GM18909 (cell line): ENCODE measurements around the gene PLIN4.
"Not testable (repeated sequence)": the region's sequence is repeated elsewhere in the genome, so short reads cannot be mapped to it uniquely, and the experiment has no call there.

Experiments
- ATAC-seq: cut with Tn5 transposase; IDR thresholded peaks from one replicate; pipeline ENCODE4 v1.9.1; 2021; ENCODE audit warnings: mild to moderate bottlenecking; ENCODE audit not compliant: unreplicated experiment, poor library complexity

Gene PLIN4, protein sequence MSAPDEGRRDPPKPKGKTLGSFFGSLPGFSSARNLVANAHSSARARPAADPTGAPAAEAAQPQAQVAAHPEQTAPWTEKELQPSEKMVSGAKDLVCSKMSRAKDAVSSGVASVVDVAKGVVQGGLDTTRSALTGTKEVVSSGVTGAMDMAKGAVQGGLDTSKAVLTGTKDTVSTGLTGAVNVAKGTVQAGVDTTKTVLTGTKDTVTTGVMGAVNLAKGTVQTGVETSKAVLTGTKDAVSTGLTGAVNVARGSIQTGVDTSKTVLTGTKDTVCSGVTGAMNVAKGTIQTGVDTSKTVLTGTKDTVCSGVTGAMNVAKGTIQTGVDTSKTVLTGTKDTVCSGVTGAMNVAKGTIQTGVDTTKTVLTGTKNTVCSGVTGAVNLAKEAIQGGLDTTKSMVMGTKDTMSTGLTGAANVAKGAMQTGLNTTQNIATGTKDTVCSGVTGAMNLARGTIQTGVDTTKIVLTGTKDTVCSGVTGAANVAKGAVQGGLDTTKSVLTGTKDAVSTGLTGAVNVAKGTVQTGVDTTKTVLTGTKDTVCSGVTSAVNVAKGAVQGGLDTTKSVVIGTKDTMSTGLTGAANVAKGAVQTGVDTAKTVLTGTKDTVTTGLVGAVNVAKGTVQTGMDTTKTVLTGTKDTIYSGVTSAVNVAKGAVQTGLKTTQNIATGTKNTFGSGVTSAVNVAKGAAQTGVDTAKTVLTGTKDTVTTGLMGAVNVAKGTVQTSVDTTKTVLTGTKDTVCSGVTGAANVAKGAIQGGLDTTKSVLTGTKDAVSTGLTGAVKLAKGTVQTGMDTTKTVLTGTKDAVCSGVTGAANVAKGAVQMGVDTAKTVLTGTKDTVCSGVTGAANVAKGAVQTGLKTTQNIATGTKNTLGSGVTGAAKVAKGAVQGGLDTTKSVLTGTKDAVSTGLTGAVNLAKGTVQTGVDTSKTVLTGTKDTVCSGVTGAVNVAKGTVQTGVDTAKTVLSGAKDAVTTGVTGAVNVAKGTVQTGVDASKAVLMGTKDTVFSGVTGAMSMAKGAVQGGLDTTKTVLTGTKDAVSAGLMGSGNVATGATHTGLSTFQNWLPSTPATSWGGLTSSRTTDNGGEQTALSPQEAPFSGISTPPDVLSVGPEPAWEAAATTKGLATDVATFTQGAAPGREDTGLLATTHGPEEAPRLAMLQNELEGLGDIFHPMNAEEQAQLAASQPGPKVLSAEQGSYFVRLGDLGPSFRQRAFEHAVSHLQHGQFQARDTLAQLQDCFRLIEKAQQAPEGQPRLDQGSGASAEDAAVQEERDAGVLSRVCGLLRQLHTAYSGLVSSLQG (N-terminal part only)

DNA sequence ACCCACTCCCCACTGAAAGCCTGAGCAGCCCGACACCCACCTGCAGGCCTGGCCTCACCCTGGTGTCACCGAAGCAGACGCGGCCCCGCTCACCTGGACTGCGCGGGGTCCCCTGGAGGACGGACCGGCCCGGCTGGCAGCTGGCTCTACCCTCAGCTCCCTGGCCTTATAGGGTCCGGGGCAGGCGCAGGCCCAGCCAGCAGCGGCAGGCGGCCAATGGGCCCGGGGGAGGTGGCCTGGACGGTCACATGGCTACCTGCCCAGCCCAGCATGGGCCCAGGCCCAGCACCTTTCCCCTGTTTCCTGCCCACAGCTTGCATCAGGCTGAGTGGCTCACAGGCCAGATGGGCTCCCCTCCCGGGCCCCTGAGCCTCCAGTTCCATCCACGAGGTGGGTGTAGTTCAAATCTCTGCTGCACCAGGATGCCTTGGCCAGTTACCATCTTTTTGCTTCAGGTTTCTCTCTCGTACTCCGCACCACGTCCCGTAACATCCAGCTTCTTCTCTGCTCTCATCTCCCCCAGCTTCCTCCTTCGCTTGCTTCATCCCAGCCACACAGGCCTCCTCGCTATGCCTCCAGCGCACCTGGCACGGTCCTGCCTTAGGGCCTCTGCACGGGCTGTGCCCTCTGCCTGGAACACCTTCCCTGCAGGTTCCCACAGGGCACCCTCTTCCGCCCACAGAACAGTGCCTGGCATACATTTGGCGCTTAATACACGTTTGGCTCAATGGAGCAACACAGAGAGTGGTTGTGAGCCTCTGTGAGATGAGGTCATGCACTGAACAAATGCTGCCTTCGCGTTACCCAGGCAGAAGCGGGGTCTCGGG lies at the start of gene PLIN4:
TSS of gene PLIN4 (minus strand) at position 142 of the 827 bp plus-strand sequence. CDS start 214 bp downstream, outside the sequence.
- no peak for ATAC-seq

DNA sequence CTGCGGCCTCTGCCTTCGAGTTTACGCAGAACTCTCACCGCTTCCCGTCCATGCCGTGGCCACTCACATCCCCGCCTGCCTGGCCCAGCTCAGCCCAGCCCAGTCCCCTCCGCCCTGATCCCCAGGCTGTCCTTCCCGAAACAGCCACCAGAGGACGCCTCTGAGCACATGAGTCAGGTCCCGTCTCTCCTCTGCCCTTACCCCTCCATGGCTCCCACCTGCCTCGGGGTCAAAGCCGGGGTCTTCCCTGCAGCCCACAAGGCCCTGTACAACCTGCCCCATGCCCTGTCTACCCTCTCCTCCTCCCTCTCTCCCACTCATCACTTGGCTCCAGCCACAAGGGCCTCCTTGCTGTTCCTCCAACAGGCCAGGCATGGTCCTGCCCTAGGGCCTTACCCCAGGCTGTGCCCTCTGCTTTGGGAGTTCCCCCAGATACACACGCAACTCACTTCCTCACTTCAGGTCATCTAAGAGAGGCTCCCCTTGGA lies 49.3 kb upstream of the PLIN4 start:
- no peak for ATAC-seq

DNA sequence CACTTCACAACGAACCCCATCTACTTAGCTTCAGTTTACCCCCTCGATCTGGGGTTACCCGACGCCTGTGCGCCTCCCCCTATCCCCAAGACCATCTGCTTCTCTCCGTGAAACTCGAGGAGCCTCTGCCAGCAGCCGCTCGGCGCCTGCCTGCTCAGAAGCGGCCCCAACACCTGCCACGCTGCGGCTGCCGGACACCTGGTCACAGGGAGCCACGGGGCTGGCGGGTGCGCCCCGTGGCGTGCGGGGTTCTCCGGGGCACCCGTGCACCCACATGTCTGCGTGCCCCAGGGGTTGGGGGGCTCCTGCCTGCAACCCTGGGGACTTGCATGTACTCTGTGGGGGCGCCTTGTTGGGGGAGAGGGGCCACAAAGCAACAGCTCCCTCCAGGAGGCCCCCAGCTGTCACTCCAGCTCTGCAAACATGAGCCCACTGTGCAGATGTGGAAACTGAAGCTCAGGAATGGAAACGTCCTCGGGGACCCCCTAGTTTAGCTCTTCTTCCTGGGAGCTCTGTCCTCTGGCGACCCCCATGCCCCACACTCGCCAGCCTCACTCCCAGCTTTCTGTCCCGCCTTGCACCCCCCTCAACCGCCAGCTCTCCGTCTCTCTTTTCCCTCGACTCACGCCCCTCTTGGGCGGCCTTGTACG lies 48.2 kb upstream of the PLIN4 start:
- no peak for ATAC-seq

DNA sequence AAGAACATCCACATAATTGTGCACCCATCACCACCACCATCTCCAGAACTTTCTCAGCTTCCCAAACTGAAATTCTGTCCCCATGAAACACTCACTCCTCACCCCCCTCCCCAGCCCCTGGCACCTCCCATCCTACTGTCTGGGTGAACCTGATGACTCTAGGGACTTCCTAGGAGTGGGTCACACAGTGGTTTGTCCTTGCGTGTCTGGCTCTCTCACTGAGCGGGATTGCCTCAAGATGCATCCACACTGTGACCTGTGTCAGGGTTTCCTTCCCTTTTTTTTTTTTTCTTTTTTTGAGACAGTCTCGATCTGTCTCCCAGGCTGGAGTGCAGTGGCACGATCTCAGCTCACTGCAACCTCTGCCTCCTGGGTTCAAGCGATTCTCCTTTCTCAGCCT lies 45.3 kb upstream of the PLIN4 start:
- ATAC-seq, result not testable (repeated sequence)

DNA sequence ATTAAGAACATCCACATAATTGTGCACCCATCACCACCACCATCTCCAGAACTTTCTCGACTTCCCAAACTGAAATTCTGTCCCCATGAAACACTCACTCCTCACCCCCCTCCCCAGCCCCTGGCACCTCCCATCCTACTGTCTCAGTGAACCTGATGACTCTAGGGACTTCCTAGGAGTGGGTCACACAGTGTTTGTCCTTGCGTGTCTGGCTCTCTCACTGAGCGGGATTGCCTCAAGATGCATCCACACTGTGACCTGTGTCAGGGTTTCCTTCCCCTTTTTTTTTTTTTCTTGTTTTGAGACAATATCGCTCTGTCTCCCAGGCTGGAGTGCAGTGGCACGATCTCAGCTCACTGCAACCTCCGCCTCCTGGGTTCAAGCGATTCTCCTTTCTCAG lies 43.8 kb upstream of the PLIN4 start:
- not testable (repeated sequence) for ATAC-seq

DNA sequence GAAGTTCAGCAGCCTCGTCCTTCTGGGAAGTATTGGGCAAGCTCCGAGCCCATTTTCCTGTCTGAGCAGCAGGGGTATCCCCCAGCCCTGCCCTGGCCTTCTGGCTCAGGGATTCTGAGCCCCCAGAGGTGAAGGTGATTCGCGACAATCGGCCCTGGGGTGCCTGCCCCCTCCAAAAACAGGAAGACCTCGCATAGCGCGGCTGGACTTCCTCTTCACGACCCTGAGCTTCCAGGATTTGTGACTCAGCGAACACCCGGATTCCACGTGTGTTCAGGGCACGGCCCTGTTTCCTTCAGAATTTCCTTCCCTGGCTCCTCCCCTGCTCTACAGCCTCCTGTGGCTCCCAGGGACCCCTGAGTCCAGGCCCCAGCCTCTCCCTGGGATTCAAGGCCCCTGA lies 41.3 kb upstream of the PLIN4 start, which contains the start of gene SEMA6B:
TSS of gene SEMA6B (minus strand) at position 116 of the 400 bp plus-strand sequence. CDS start 1,227 bp downstream, outside the sequence.
- ATAC-seq, result no peak

DNA sequence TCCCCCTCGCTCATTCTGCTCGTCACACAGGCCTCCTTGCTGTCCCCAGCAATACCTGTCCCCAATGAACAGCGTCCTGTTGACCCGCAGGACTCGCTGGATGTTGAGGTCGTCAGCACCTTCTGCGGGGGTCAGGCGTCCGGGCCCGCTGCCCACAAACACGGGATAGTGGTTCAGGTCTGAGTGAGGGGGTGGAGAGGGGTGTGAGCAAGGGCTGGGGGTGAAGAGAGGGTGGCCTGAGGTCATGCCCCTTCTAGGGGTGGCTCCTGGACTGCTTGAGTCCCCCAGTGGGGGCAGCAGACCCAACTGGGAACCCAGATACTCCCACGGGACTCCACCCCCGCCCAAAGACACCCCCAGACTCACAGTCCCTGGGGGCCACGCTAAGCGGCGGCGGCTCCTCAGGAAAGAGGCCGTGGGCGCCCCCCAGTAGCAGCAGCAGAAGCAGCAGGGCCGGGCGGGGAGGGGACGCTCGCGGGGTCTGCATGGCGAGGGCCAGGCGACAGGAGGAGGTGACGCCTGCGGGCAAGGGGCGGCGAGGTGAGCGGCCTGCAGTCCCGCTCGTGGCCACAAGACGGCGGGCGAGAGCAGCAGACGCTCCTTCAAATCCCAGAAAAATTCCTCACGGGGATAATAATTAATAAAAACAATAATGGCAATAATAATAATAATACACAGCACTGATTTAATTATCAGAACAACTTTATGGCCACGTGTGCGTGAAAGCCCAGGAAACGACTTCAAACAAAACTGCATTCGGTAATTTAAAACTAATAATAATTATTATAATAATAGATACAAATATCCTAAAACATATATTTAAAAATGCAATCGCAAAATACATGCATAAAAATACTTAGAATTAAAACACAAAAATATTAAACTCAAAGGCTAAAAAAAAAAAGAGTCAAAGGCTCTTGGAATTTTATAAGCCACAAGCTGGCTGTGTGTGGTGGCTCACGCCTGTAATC lies 40.0 kb upstream of the PLIN4 start:
- no peak for ATAC-seq

DNA sequence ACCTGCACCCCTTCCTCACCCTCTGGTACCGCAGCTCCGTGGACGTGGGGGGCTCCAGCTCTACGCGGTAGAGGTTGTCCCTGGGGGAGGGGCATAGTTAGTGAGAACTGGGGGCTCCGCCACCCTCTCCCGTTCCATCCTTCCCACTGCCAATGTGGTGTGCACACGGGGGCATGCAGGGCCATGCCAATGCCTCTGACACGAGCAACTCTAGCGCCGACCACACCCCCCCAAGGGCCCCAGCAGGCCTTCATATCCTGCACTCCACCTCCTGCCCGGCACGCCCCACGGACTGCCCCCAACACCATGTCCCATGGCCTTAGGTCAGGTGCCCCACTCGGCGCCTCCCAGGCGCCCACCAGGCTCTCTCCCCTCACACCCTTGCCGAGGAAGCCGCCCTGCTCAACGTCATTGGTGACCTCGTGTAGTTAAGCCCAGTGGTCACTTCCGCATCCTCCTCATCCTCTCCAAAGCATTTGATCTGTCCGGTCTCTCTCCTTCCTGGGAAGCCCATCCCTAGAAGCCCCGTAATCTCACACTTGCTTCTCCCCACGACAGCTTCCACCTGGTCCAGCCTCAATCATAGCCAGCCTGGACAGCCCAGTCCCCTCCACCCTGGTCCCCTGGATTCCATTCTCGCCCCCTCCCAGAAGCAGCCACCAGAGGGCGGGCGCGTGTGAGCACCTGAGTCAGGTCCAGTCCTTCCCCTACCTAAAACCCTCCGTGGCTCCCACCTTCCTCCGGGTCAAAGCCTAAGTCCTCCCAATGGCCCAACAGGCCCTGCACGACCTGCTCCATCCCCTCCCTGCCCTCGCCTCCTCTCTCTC lies 39.1 kb upstream of the PLIN4 start:
- no peak for ATAC-seq

DNA sequence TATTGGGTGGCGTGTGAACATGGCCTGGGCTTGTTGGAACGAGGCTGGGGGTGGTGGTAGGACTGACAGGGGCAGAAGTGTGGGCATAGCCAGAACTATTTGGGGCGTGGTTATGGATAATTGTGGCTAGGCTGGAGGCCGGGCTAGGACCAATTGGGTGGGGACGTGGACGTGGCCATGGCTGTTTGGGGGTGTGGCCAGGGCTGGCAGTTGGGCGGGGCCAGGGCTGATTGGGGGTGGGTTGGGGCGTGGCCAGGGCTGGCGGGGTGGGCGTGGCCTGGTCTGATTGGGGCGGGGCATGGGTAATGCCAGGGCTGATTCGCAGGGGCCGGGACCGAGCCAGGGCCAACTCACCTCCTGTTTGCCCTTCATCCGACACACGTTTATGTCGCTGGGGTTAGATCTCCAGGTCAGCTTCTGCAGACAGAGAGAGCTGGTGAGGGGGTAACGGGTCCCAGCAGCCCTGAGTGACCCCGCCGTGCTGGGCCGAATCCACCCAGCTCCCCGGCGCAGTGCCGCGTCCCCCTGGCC lies 38.4 kb upstream of the PLIN4 start:
- no peak for ATAC-seq

DNA sequence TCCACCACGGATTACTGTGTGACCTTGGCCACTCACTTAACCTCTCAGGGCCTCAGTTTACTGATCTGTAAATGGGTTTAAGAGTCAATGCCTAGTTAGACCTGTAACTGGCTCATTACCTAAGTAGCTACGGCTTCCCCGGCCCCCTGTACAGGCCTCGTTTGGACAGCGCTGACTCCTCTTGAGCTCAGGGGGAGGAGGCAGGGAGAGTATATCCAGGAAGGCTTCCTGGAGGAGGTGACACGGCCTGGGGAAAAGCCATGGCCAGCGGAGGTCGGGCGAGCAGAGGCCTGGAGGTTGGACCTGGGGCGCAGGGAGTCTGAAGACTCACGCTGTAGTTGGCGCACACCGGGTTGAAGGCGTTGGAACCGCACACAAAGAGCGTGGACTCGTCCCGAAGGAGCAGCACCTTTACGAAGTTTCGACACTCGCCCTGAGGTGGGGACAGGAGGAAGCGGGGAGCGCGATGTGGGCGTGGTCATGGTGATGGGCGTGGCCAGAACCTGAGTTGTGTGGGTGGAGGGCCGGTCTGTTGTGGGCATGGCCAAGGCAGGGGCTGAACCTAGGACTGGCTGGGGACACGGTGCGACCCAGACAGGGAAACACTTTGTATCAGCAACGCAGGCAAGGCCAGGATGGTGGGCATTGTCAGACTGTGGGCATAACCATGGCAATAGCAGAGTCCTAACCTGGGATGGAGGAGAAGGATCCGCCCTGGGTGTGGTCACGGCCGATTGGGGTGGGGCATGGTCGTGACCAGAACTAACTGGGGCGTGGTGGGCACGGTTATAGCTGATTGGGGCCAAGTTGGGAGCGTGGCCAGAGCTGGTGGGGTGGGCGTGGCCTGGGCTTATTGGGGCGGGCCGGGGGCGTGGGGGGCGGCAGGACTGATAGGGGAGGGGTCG lies 37.6 kb upstream of the PLIN4 start:
- ATAC-seq, result no peak

DNA sequence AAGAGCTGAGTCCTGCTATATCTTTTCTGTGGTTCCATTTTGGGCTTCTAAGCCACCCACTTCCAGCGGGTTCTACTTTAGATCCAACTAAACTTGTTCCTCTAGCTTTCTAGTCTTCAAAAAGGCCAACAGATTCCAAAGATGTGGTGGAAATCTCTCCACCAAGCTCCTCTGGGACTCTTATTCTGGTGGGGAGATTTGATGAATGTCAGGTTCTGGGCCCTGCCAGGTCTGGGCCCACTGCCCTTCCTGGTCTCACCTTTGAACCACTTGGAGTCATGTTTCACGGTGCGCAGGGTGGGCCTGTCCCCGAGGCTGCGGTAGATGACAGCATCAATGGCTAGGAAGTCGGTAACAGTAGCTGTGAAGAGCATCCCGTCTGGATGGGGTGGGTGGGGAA lies 36.4 kb upstream of the PLIN4 start:
- no peak for ATAC-seq

DNA sequence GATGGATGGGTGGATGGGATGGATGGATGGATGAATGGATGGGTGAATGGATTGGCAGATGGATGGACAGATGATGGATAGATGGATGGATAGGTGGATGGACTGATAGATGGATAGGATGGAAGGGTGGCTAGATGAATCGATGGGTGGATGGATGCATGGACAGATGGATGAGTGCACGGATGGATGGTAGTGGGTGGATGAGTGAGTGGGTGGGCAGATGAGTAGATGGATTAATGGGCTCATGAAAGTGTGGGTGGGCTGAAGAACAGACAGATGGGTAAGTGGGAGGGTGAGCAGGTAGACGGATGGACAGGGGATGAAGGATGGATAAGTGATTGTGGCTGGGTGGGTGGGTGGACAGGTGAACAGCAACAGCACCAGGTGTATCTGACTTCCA lies 35.5 kb upstream of the PLIN4 start:
- no peak for ATAC-seq

DNA sequence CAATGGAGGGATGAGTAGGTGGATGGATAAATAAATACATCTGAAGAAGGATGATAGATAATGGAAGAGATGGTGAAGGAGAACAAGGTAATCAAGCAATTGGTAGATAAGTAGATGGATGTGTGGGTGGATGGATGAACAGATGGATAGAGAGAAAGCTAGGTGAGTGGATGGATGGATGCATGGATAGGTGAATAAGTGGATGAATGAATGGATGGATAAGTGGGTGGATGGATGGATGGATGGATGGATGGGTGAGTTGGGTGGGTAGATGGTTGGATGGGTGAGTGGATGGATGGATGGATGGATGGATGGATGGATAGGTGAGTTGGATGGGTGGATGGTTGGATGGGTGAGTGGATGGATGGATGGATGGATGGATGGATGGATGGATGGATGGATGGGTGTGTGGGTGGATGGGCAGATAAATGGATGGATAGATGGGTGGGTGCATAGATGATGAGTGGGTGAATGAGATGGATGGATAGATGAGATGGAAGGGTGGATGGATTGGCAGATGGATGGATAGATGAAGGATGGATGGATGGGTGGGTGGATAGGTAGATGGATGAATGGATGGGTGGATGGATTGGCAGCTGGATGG lies 34.9 kb upstream of the PLIN4 start:
- no peak for ATAC-seq

DNA sequence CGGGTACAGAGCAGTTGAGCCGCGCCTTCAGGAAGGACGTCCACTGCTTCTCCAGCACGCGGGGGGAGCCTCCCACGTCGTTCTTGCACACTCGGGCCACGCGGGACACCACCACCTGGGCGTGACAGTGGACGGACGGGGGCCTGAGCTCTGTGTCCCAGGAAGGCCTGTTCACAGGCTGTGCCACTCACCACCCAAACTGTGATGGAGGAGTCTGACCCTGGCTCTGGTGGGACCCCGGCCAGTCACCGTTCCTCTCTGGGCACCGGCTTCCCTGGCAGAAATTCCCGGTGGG lies 34.2 kb upstream of the PLIN4 start:
- no peak for ATAC-seq

DNA sequence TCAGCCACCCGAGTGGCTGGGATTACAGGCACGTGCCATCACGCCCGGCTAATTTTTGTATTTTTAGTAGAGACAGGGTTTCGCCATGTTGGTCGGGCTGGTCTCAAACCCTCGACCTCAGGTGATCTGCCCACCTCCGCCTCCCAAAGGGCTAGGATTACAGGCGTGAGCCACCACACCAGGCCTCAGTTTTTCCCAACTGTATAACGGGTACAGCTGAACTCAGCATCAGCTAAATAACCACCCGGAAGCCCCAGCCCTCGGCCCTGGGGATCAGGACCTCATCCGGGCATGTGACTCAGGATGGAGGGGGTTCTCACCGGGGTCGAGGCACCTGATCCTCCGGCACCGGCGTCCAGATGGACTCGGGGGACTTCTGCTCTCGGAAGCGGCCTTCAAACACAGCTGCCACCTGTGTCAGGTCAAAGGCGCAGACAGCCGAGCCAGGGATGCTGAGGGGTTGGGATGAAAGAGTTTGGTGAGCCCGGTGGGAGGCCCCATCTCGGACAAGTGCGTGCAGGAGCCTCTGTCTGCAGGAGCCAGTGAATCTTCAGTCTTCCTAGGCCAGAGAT lies 32.3 kb upstream of the PLIN4 start:
- no peak for ATAC-seq
